Measurements from ENCODE around the gene ADORA2B.
"Not testable (repeated sequence)": the region's sequence is repeated elsewhere in the genome, so short reads cannot be mapped to it uniquely, and the experiment has no call there.

ADORA2B gene

GRCh38 chr17:15926039-15926740, 18.7 kb upstream of the ADORA2B start:
- no peak for DNase-seq

DNA sequence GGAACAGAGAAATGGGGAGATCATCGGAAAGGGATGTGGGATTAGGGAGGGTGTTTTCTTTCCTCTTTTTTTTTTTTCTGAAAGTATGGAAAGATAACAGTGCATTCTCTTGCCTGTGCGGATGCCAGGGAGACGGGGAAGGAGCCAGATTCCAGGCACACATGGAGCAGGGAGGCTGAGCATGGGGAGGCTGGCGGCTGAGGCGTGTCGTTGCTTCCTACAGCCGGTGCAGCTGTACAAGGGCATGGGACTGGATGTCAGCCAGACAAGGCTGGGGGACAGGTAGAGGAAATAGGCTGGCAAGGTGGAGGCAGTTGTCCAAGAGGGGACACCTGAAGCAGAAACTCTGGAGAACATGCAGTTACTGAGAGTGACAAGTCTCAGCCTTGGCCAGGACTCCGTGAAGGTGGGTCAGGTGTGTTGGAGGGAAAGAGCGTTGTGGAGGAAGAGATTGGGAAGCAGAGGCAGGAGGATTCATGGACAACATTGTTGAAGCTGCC, 16.6 kb upstream of the ADORA2B start:
- no peak for DNase-seq

- DNase-seq: no peak
Measured at GRCh38 chr17:15929941-15930340, 15.0 kb upstream of the ADORA2B start.

GRCh38 chr17:15930426-15930825, 14.5 kb upstream of the ADORA2B start:
- no peak for DNase-seq

- DNase-seq: no peak
Measured at GRCh38 chr17:15931394-15931793, 13.5 kb upstream of the ADORA2B start.

DNA sequence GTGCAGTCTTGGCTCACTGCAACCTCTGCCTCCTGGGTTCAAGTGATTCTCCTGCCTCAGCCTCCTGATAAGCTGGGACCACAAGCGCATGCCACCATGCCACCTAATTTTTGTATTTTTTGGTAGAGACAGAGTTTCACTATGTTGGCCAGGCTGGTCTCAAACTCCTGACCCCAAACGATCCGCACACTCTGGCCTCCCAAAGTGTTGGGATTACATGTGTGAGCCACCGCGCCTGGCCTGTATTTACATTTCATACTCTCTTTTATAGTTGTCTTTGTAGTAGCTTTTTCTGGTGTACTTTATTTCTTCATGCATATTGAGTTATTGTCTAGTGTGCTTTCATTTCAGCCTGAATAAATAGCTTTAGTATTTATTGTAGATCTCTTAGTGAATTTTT, 10.1 kb upstream of the ADORA2B start:
- no peak for DNase-seq

GRCh38 chr17:15935891-15936290, 9.0 kb upstream of the ADORA2B start:
- no peak for DNase-seq

DNA sequence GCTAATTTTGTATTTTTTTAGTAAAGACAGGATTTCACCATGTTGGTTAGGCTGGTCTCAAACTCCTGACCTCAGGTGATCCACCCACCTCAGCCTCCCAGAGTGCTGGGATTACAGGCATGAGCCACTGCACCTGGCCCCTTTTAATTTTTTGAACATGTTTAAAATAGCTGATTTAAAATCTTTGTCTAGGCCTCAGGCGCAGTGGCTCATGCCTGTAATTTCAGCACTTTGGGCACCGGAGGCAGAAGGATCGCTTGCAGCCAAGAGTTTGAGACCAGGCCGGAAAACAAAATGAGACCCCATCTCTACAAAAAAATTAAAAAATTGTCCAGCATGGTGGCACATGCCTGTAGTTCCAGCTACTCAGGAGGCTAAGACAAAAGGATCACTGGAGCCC, 8.4 kb upstream of the ADORA2B start:
- not testable (repeated sequence) for DNase-seq

GRCh38 chr17:15941781-15942180, 3.1 kb upstream of the ADORA2B start:
- no peak for DNase-seq

- DNase-seq: peak; percentile 26
Measured at GRCh38 chr17:15942207-15942833, 2.6 kb upstream of the ADORA2B start.

GRCh38 chr17:15943971-15944758, 765 bp upstream of the ADORA2B start:
- no peak for DNase-seq

- no peak for DNase-seq
Measured at GRCh38 chr17:15945527-15946191, 729 bp downstream of the ADORA2B start.

GRCh38 chr17:15946611-15947120, 1.7 kb downstream of the ADORA2B start:
- DNase-seq: no peak

GRCh38 chr17:15947271-15947670, 2.3 kb downstream of the ADORA2B start:
- DNase-seq: no peak

- DNase-seq: no peak
Measured at GRCh38 chr17:15947976-15948752, 3.2 kb downstream of the ADORA2B start.

GRCh38 chr17:15951368-15952047, 6.6 kb downstream of the ADORA2B start:
- DNase-seq: no peak

DNA sequence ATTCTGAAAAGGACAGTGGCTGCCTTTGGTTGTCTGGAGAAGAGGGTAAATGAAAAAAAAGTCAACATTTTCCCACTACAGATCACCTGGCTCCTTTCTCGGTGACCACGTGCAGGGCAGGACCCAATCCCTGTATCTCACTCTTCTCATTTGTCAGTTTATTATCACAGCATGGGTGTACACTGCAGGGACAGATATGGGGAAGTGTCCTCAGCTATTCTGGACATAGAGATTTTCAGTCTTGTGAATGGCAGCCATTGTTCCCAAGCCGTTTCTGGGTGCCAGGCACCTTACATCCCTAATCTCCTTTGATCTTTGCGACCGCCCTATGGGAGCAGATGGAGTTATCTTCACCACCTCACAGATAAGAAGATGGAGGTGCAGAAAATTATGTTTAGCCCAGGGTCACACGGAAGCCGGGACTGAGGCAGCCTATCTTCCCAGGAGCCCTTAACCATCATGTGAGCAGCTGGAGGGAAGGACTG, 7.2 kb downstream of the ADORA2B start:
- no peak for DNase-seq

- DNase-seq: no peak
Measured at GRCh38 chr17:15952916-15953790, 8.2 kb downstream of the ADORA2B start.

DNA sequence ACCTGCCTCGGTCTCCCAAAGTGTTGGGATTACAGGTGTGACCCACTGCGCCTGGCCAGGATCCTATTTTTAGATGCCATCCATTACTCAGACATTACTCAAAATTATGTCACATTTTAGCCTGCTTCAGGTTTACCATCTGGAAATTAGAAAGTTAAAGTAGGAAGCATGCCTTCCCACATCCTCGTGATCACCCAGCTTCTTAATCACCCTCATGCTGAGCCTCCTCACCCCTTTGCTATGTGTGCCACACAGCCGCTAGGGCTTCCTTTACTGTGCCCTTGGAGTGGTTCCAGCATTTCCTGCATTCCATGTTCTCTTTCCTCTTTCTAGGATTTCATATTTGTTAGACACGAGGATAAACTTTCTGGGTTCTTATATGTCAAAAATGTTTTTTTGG, 9.3 kb downstream of the ADORA2B start:
- no peak for DNase-seq

DNA sequence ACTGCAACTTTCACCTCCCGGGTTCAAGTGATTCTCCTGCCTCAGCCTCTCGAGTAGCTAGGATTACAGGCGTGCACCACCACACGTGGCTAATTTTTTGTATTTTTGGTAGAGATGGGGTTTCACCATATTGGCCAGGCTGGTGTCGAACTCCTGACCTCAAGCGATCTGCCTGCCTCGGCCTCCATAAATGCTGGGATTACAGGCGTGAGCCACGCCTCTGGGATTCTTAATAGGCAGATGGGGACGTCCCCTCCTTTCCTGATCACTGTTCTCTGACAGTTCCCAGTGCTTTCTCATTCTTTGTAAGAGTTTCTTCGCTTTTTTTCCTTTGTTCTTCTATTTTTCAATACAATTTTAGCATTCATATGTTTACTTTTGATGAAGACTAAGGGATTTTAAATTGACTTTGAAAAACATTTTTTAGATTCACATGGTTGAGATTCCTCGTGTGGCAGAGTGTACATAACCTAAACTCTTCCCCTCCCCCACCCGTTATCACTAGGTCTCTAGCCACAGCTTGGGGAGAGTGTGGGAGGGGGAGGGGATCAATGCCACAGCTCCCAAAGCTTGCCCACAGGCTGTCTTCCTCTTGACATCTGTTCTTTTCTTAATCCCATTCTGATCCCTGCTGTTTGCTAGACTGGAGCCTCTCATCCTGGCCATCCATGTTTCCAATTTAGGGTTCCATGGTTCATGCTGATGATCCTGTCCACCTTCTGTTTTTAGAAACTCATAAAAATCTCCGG, 11.0 kb downstream of the ADORA2B start:
- DNase-seq: no peak
